ENCODE measurements around the gene MBP. TPM values are rescaled to one million over a fixed set of nuclear protein-coding genes. Genes with fewer than 3 reads are reported as not detected.
A peak's percentile ranks its signal among the peaks of the same experiment; 100 is the strongest.

Gene MBP
- total RNA-seq, 2 donors from 2014 or later = 43.0 to 65.8 TPM

GRCh38 chr18:77002496-77002895, 130.1 kb downstream of the MBP start:
- Histone ChIP-seq H3K4me3 (no peak overlapping the region), H3K27me3 (no peaks in the 10 kb centered on the region), H3K27ac (no peak overlapping the region), H3K4me1 (no peaks in the 10 kb centered on the region), H3K9me3 (no peaks in the 10 kb centered on the region), H3K9ac (ENCODE audit: low read depth in 2 of 2, low read length in 2 of 2) (no peak overlapping the region), H3K36me3 (no peaks in the 10 kb centered on the region)
- intact Hi-C loops (cut with DNase I) = loop anchor here (5.0 kb wide), 2 partner anchors 55 to 650 kb away; no protein-coding TSS in a partner anchor
- no peak for DNase-seq
- TF ChIP-seq CTCF (IDR thresholded peaks at IDR 0.05) = no peak

DNA sequence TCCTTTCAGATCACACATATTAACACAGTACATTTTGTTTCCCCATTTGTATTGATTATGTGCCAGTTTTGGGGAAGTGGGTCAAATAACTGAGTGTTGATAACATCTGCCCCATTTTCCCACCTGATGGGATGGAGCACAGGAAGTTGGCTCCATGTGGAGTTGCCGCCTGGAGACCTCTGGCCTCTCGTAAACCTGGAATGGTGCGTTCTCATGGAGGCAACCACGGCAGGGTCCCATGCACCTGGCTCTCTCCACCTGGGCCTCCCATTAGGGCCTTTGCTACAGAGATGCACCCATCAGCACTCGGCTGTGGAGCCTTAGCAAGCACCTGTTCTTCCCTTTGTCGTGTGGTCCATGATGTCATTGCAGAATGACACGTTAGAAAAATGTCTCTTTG, 130.6 kb downstream of the MBP start:
- DNase-seq = no peak
- no peaks in the 10 kb centered on the region for H3K36me3 ChIP-seq
- no peak overlapping the region for H3K27ac ChIP-seq
- H3K4me1 ChIP-seq = no peaks in the 10 kb centered on the region
- no peaks in the 10 kb centered on the region for H3K27me3 ChIP-seq
- no peak for TF ChIP-seq CTCF (IDR thresholded peaks at IDR 0.05)
- H3K9me3 ChIP-seq = no peaks in the 10 kb centered on the region
- no peak overlapping the region for H3K9ac ChIP-seq (ENCODE audit: low read depth in 2 of 2, low read length in 2 of 2)
- H3K4me3 ChIP-seq = no peak overlapping the region
- intact Hi-C loops (cut with DNase I) = loop anchor here (2.0 to 5.0 kb wide), 3 partner anchors 55 to 650 kb away; no protein-coding TSS in a partner anchor

- H3K36me3 ChIP-seq = no peaks in the 10 kb centered on the region
- intact Hi-C loops (cut with DNase I) = loop anchor here (2.0 to 5.0 kb wide), 3 partner anchors 56 to 651 kb away; no protein-coding TSS in a partner anchor
Observed at GRCh38 chr18:77001041-77001440, 131.5 kb downstream of the MBP start.

GRCh38 chr18:77000527-77000926, 132.1 kb downstream of the MBP start:
- no peaks in the 10 kb centered on the region for H3K9me3 ChIP-seq
- peak; percentile 54 for DNase-seq
- H3K36me3 ChIP-seq = no peaks in the 10 kb centered on the region
- H3K27ac ChIP-seq = no peak overlapping the region
- TF ChIP-seq CTCF (IDR thresholded peaks at IDR 0.05) = peak; percentile 98
- H3K4me3 ChIP-seq = no peak overlapping the region
- no peaks in the 10 kb centered on the region for H3K27me3 ChIP-seq
- H3K9ac ChIP-seq (ENCODE audit: low read depth in 2 of 2, low read length in 2 of 2) = no peak overlapping the region
- intact Hi-C loops (cut with DNase I) = loop anchor here (2.0 to 5.0 kb wide), 3 partner anchors 57 to 652 kb away; no protein-coding TSS in a partner anchor
- no peaks in the 10 kb centered on the region for H3K4me1 ChIP-seq

More at GRCh38 chr18:77001041-77001440, 131.5 kb downstream of the MBP start:
- no peak overlapping the region for H3K4me3 ChIP-seq
- no peak for TF ChIP-seq CTCF (IDR thresholded peaks at IDR 0.05)
- H3K9ac ChIP-seq (ENCODE audit: low read depth in 2 of 2, low read length in 2 of 2) = no peak overlapping the region
- no peaks in the 10 kb centered on the region for H3K4me1 ChIP-seq
- no peaks in the 10 kb centered on the region for H3K27me3 ChIP-seq
- no peaks in the 10 kb centered on the region for H3K9me3 ChIP-seq
- H3K27ac ChIP-seq = no peak overlapping the region
- no peak for DNase-seq

DNA sequence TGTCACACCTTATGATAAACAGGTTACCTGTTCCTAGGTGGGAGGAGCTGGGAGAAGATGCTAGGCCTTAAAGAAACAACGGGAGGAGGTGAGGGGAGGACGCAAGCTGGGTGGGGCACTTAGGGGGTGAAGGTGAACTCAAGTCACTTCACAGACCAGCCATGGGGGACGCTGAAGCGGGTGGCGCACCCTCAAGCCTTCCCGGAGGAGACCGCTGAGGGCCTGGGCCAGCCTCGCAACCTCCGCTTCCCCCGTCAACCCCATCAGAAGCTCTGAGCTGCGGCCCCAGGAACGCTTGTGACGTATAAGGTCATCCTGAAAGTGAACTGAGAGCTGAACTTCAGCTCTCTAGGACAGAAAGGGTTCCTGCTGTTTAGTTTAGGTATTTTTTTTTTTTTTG, 133.5 kb downstream of the MBP start:
- no peak overlapping the region for H3K27ac ChIP-seq
- TF ChIP-seq CTCF (IDR thresholded peaks at IDR 0.05) = no peak
- H3K9me3 ChIP-seq = no peaks in the 10 kb centered on the region
- no peak overlapping the region for H3K4me3 ChIP-seq
- DNase-seq = no peak
- H3K4me1 ChIP-seq = no peaks in the 10 kb centered on the region
- H3K9ac ChIP-seq (ENCODE audit: low read depth in 2 of 2, low read length in 2 of 2) = no peak overlapping the region
- H3K27me3 ChIP-seq = no peaks in the 10 kb centered on the region
- H3K36me3 ChIP-seq = no peaks in the 10 kb centered on the region
- intact Hi-C loops (cut with DNase I) = no loop called here
